GM12875 (cell line): ENCODE data around the gene POC5.

Experiments used
- H3K4me3 ChIP-seq: one replicate; pipeline ENCODE4 v1.5.1; 2011; ENCODE audit warnings: low read depth, low read length, control low read depth
- TF ChIP-seq, protein P1 (sequence below): IDR thresholded peaks from 2 replicates; pipeline ENCODE4 v1.5.1; 2011; ENCODE audit warnings: low read depth, mild to moderate bottlenecking, control low read depth, inconsistent platforms, low read length, moderate library complexity, borderline replicate concordance; ENCODE audit not compliant: insufficient read depth

Gene POC5

DNA sequence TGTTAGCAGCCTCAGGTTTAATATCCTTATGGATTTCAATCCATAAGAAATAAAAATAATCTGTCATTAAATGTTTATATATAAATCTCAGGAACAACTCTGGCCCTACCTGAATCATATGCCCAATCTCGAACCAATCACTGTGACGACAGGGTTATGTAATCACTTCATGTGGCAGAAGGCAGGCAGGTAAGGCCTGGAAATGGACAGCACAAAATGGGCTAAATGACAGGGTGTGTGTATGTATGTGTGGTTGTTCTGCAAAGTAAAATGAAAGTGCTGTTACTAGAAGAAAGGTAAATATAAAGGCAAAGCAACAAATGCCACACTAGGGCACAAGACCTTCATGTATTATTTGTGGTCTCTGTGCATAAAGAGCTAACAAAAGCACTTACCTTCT is 86.4 kb downstream of the POC5 start:
- TF ChIP-seq, protein P1, sequence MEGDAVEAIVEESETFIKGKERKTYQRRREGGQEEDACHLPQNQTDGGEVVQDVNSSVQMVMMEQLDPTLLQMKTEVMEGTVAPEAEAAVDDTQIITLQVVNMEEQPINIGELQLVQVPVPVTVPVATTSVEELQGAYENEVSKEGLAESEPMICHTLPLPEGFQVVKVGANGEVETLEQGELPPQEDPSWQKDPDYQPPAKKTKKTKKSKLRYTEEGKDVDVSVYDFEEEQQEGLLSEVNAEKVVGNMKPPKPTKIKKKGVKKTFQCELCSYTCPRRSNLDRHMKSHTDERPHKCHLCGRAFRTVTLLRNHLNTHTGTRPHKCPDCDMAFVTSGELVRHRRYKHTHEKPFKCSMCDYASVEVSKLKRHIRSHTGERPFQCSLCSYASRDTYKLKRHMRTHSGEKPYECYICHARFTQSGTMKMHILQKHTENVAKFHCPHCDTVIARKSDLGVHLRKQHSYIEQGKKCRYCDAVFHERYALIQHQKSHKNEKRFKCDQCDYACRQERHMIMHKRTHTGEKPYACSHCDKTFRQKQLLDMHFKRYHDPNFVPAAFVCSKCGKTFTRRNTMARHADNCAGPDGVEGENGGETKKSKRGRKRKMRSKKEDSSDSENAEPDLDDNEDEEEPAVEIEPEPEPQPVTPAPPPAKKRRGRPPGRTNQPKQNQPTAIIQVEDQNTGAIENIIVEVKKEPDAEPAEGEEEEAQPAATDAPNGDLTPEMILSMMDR: no peak
- no peak overlapping the region for H3K4me3 ChIP-seq

DNA sequence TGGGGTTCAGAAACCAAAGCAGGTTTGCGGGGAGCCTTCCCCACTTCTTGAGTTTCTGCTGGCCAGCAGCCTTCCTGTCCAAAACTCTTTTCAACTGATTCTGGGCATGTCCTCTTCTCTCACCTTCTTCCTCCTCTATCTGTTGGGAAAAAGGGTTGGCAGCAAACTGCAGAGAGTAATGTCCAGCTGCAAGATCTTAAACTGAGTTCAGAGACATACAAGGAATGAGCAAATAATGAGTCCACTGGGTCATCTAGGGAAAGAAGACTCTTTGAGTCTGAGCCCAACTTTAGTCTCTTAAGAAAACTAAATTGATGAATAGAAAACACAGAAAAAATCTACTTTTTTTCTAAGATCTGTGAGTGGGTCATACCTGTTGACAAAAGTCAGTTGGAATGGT is 89.4 kb downstream of the POC5 start:
- no peak overlapping the region for H3K4me3 ChIP-seq
- TF ChIP-seq, protein P1: no peak

DNA sequence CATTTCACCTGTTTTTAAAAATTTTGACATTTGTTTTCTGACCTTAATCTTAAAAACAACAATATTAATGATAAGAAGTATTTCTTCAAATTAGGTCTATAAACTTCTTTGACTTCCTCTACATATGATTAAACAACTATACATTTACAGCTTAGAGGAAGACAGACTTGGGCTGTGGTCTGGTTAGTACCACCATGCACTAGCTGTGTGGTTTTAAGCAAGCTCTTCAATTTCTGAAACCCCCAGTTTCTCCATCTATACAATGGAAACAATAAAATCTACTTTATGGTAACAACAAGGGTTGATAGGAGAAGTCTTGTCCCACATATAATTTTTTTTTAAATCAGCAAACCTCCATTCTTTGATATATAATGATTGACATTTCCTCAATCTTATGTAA is 90.3 kb downstream of the POC5 start:
- no peak overlapping the region for H3K4me3 ChIP-seq
- TF ChIP-seq, protein P1: no peak
